Stomach (tissue), 9 donors: ENCODE measurements around the gene ZNF232. TPM values are rescaled to one million over a fixed set of nuclear protein-coding genes. Genes with fewer than 3 reads are reported as not detected.

Source experiments
- DNase-seq, 2 donors: peaks; one replicate each; pipeline versions ENCODE4 v3.0.0 to v3.0.0-alpha.2; 2013 to 2019
- H3K27ac ChIP-seq, 5 donors: fragments of 200-600 bp in 4 of 5; sonication (generic) in 4 of 5; one replicate each; pipeline ENCODE4 v1.5.1; 2013 to 2019; ENCODE audit warnings: mild to moderate bottlenecking in 1 of 5, moderate library complexity in 1 of 5
- H3K27me3 ChIP-seq, 3 donors: fragments of 200-600 bp; sonication (generic); one replicate each; pipeline ENCODE4 v1.5.1; 2017 to 2019; ENCODE audit warnings: mixed run types in 1 of 3
- H3K36me3 ChIP-seq, 4 donors: fragments of 200-600 bp; sonication (generic); 1 replicate in 3 of 4; 2 replicates in 1 of 4; pipeline ENCODE4 v1.5.1; 2016 to 2019
- H3K4me1 ChIP-seq, 4 donors: fragments of 200-600 bp; sonication (generic); one replicate each; pipeline ENCODE4 v1.5.1; 2016 to 2019
- H3K4me3 ChIP-seq, 4 donors: fragments of 200-600 bp; sonication (generic) in 3 of 4; one replicate each; pipeline ENCODE4 v1.5.1; 2016 to 2019; ENCODE audit warnings: mild to moderate bottlenecking in 1 of 4
- H3K9me3 ChIP-seq, 4 donors: fragments of 200-600 bp; sonication (generic); one replicate each; pipeline ENCODE4 v1.5.1; 2016 to 2019
- EP300 ChIP-seq: sonication (generic); formaldehyde crosslinking; IDR thresholded peaks from one replicate; pipeline ENCODE4 v1.6.1; 2017; ENCODE audit warnings: antibody characterized with exemption
- POLR2A ChIP-seq, 4 donors: fragments of 450-650 bp; IDR thresholded peaks; one replicate each; pipeline ENCODE4 v1.6.1; 2016; ENCODE audit warnings: antibody characterized with exemption in 4 of 4, control low read depth in 2 of 4, mild to moderate bottlenecking in 1 of 4, moderate library complexity in 1 of 4
- POLR2AphosphoS5 ChIP-seq, 3 donors: sonication (generic); formaldehyde crosslinking; IDR thresholded peaks; one replicate each; pipeline ENCODE4 v1.6.1; 2016; ENCODE audit warnings: antibody characterized with exemption in 3 of 3
- WGBS, 5 donors: extraction: QIAGEN DNeasy Blood & Tissue Kit in 3 of 5; methylation state at CpG; one replicate each; pipeline versions ENCODE4 v1.1.5 to v1.1.7; 2013 to 2018; 5-methylcytosine and 5-hydroxymethylcytosine counted together
- intact Hi-C: fragments of 100-400 bp; cut with DNase I; formaldehyde crosslinking; loops from one replicate; pipeline ENCODE4 v1.15.1; 2023; ENCODE audit warnings: low total_unique reads
- polyA plus RNA-seq, 3 donors: library from polyadenylated mRNA; stranded (reverse); fragments of 200-250 nt; gene quantifications; one replicate each; pipeline ENCODE4 v1.2.3, GENCODE V29; 2013
- small RNA-seq, 4 donors: library from RNA; depleted of rRNA; stranded (forward); fragments of <200 nt; gene quantifications; one replicate each; pipeline ENCODE3, GENCODE V24; 2016
- total RNA-seq, 5 donors: library from RNA; depleted of rRNA; stranded (reverse); fragments of >200 nt; gene quantifications; one replicate each; pipeline versions ENCODE4 v1.1.0 to v1.2.3, GENCODE V29; 2014 to 2016
- TF ChIP-seq, protein P1 (sequence below), 7 experiments: fragments of 450-650 bp in 4 of 7; fragments of 200-600 bp in 3 of 7; sonication (generic) in 3 of 7; IDR thresholded peaks; one replicate each; pipeline ENCODE4 v1.5.1; 2016 to 2019; ENCODE audit warnings: antibody characterized with exemption in 7 of 7, control low read depth in 2 of 7, mild to moderate bottlenecking in 1 of 7
- donor health status: healthy with polysubstance abuse.
- donor health status: Bipolar disorder and iron deficiency.
- donor health status: healthy.

ZNF232 gene
- total and polyA plus RNA-seq, 8 donors = 0.58 to 11.8 (median 7.3) TPM

DNA sequence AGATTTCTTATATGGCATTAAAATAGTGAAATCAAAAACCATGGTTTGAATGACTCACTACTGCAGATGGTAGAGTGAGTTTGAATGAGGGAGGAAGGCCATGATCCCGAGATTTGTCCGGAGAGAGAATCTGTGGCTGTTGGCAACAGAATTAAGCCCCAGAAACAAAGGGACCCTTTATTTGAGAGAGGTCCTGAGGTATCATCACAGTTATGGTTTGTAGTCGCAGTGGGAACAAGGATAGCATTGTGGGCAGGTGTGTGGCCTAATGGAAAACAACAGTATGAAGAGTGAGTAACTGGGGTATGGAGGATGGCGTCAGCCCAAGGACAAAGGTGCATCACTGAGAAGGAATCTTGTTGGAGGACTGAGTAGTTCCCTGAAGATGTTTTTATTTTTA lies 42.0 kb downstream of the ZNF232 start:
- intact Hi-C loops = loop anchor here (10.0 kb wide), 2 partner anchors 95 to 155 kb away; no protein-coding TSS in a partner anchor
- TF ChIP-seq POLR2AphosphoS5 (IDR thresholded peaks at IDR 0.05) (no peak), EP300 (no peak), POLR2A (IDR thresholded peaks at IDR 0.05) (no peak)
- TF ChIP-seq, protein P1, sequence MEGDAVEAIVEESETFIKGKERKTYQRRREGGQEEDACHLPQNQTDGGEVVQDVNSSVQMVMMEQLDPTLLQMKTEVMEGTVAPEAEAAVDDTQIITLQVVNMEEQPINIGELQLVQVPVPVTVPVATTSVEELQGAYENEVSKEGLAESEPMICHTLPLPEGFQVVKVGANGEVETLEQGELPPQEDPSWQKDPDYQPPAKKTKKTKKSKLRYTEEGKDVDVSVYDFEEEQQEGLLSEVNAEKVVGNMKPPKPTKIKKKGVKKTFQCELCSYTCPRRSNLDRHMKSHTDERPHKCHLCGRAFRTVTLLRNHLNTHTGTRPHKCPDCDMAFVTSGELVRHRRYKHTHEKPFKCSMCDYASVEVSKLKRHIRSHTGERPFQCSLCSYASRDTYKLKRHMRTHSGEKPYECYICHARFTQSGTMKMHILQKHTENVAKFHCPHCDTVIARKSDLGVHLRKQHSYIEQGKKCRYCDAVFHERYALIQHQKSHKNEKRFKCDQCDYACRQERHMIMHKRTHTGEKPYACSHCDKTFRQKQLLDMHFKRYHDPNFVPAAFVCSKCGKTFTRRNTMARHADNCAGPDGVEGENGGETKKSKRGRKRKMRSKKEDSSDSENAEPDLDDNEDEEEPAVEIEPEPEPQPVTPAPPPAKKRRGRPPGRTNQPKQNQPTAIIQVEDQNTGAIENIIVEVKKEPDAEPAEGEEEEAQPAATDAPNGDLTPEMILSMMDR (IDR thresholded peaks at IDR 0.05) = no peak
- 79 to 95% (median 91%) methylated on average over 4 of the region's 4 CpGs for WGBS, 5 donors
- DNase-seq = no peak
- H3K36me3 ChIP-seq = no peaks in the 10 kb centered on the region
- H3K9me3 ChIP-seq = no peaks in the 10 kb centered on the region
- H3K4me1 ChIP-seq = no peaks in the 10 kb centered on the region
- no peak overlapping the region for H3K4me3 ChIP-seq
- no peaks in the 10 kb centered on the region for H3K27me3 ChIP-seq
- no peak overlapping the region for H3K27ac ChIP-seq

DNA sequence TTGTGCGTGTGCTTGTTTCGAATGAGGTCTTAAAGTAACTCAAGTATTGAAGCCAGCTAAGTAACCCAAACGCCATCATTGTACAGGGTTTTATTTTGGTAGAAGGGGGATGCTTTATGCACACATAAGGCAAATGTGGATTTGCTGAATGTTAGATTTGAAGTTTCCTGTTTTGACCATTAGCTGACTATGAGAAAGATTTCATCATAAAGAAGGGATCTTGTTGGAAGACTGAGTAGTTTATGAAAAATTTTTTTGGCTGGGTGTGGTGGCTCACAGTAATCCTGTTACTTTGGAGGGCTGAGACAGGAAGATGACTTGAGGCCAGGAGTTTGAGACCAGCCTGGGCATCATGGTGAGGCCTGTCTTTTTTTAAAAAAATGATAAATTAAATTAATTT lies 43.4 kb downstream of the ZNF232 start:
- H3K4me1 ChIP-seq = no peaks in the 10 kb centered on the region
- no peaks in the 10 kb centered on the region for H3K27me3 ChIP-seq
- no peak overlapping the region for H3K4me3 ChIP-seq
- intact Hi-C loops = loop anchor here (10.0 kb wide), 2 partner anchors 93 to 153 kb away; no protein-coding TSS in a partner anchor
- no peak for TF ChIP-seq POLR2AphosphoS5 (IDR thresholded peaks at IDR 0.05)
- TF ChIP-seq EP300 = no peak
- no peak for TF ChIP-seq POLR2A (IDR thresholded peaks at IDR 0.05)
- TF ChIP-seq, protein P1 (IDR thresholded peaks at IDR 0.05) = no peak
- no peaks in the 10 kb centered on the region for H3K9me3 ChIP-seq
- 90 to 95% (median 94%) methylated on average over 3 of the region's 3 CpGs for WGBS, 5 donors
- no peaks in the 10 kb centered on the region for H3K36me3 ChIP-seq
- H3K27ac ChIP-seq = no peak overlapping the region
- DNase-seq = no peak

DNA sequence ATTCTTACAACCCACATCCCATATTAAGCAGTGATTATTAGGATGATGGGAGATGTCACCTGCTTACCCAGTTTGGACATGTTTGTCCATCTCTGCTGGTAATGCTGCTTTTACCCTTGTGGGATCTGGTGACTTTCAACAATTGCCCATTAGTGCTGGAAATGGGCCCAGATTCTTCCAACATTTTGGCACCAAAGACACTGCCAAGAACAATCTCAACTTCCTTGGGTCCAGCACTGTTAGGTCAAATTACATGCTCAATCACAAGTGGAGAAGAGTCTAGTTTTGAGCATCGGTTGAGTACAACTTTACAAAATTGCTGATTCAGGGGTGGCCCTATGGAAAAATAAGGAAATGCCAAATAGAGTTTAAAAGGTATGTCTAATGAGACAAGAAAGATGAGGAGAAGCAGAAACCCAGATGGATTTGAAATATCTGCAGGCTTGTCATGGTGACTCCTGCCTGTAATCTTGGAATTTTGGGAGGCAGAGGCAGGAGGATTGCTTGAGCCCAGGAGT lies 46.4 kb downstream of the ZNF232 start:
- WGBS, 5 donors = 58 to 77% (median 65%) methylated on average over 1 of the region's 1 CpG
- H3K4me3 ChIP-seq = no peak overlapping the region
- intact Hi-C loops = loop anchor here (10.0 kb wide), 2 partner anchors 90 to 150 kb away; no protein-coding TSS in a partner anchor
- no peaks in the 10 kb centered on the region for H3K36me3 ChIP-seq
- TF ChIP-seq, protein P1 (IDR thresholded peaks at IDR 0.05) = no peak
- no peak for TF ChIP-seq POLR2AphosphoS5 (IDR thresholded peaks at IDR 0.05)
- H3K4me1 ChIP-seq = no peaks in the 10 kb centered on the region
- no peaks in the 10 kb centered on the region for H3K9me3 ChIP-seq
- no peaks in the 10 kb centered on the region for H3K27me3 ChIP-seq
- no peak overlapping the region for H3K27ac ChIP-seq
- DNase-seq = no peak

Small RNAs within 50 kb of the gene (small RNA-seq; reads per million reads assigned to genes)
- 0 reads per million in 4 donors for gene AC012146.4

Other genes with a start within 250 kb of the ZNF232 start
- gene C17orf107, start 212.3 kb downstream of the ZNF232 start, total RNA-seq = 1 to 10 TPM in 4 of 5 donors, not detected in 1; 1.4 to 6.6 (median 2.9) TPM
- gene C17orf107, start 212.3 kb downstream of the ZNF232 start, polyA plus RNA-seq = 1 to 10 TPM in 2 of 3 donors, under 1 TPM in 1; 0.75 to 3.2 (median 2.4) TPM
- 1 to 10 TPM in 1 of 5 donors, under 1 TPM in 1, not detected in 3; 0.45 to 2.0 TPM for gene CHRNE, start 208.8 kb downstream of the ZNF232 start, total RNA-seq
- 1 to 10 TPM in 1 of 3 donors, under 1 TPM in 2; 0.43 to 1.2 (median 0.93) TPM for gene CHRNE, start 208.8 kb downstream of the ZNF232 start, polyA plus RNA-seq
- not detected for gene GP1BA, start 179.6 kb downstream of the ZNF232 start, total RNA-seq
- under 1 TPM in 1 of 3 donors, not detected in 2; 0.05 TPM for gene GP1BA, start 179.6 kb downstream of the ZNF232 start, polyA plus RNA-seq
- 10 to 100 TPM; 25.2 to 73.5 (median 43.2) TPM for gene SLC25A11, start 171.8 kb downstream of the ZNF232 start, total RNA-seq
- gene SLC25A11, start 171.8 kb downstream of the ZNF232 start, polyA plus RNA-seq = 10 to 100 TPM; 29.1 to 45.6 (median 40.9) TPM
- 10 to 100 TPM in 4 of 5 donors, 1 to 10 TPM in 1; 8.8 to 57.1 (median 33.9) TPM for gene RNF167, start 171.6 kb downstream of the ZNF232 start, total RNA-seq
- 100 to 1,000 TPM in 2 of 3 donors, 10 to 100 TPM in 1; 73.3 to 134 (median 112) TPM for gene RNF167, start 171.6 kb downstream of the ZNF232 start, polyA plus RNA-seq
- 100 to 1,000 TPM; 218 to 690 (median 514) TPM for gene PFN1, start 163.3 kb downstream of the ZNF232 start, total RNA-seq
- gene PFN1, start 163.3 kb downstream of the ZNF232 start, polyA plus RNA-seq = 100 to 1,000 TPM; 587 to 789 (median 610) TPM
- gene ENO3, start 160.8 kb downstream of the ZNF232 start, total RNA-seq = 10 to 100 TPM in 1 of 5 donors, 1 to 10 TPM in 3, not detected in 1; 1.8 to 12.1 (median 5.8) TPM
- 10 to 100 TPM in 1 of 3 donors, 1 to 10 TPM in 2; 6.6 to 11.3 (median 10.0) TPM for gene ENO3, start 160.8 kb downstream of the ZNF232 start, polyA plus RNA-seq
- gene SPAG7, start 144.1 kb downstream of the ZNF232 start, total RNA-seq = 100 to 1,000 TPM in 1 of 5 donors, 10 to 100 TPM in 4; 17.5 to 133 (median 51.8) TPM
- 10 to 100 TPM; 76.4 to 85.8 (median 78.5) TPM for gene SPAG7, start 144.1 kb downstream of the ZNF232 start, polyA plus RNA-seq
- 100 to 1,000 TPM in 2 of 5 donors, 10 to 100 TPM in 2, 1 to 10 TPM in 1; 8.1 to 202 (median 82.1) TPM for gene CAMTA2, start 124.2 kb downstream of the ZNF232 start, total RNA-seq
- 10 to 100 TPM; 28.0 to 52.7 (median 41.4) TPM for gene CAMTA2, start 124.2 kb downstream of the ZNF232 start, polyA plus RNA-seq
- gene INCA1, start 114.4 kb downstream of the ZNF232 start, total RNA-seq = 1 to 10 TPM in 2 of 5 donors, not detected in 3; 1.3 to 6.1 TPM
- gene INCA1, start 114.4 kb downstream of the ZNF232 start, polyA plus RNA-seq = 1 to 10 TPM; 1.4 to 2.7 (median 1.6) TPM
- 100 to 1,000 TPM in 2 of 5 donors, 10 to 100 TPM in 3; 47.5 to 334 (median 94.8) TPM for gene KIF1C, start 113.9 kb downstream of the ZNF232 start, total RNA-seq
- 100 to 1,000 TPM in 1 of 3 donors, 10 to 100 TPM in 2; 33.4 to 130 (median 70.3) TPM for gene KIF1C, start 113.9 kb downstream of the ZNF232 start, polyA plus RNA-seq
- not detected for gene SLC52A1, start 76.5 kb downstream of the ZNF232 start, total RNA-seq
- gene SLC52A1, start 76.5 kb downstream of the ZNF232 start, polyA plus RNA-seq = 1 to 10 TPM in 1 of 3 donors, not detected in 2; 1.0 TPM
- gene ZFP3, start 33.4 kb downstream of the ZNF232 start, total RNA-seq = 10 to 100 TPM in 1 of 5 donors, 1 to 10 TPM in 4; 2.9 to 15.2 (median 6.6) TPM
- gene ZFP3, start 33.4 kb downstream of the ZNF232 start, polyA plus RNA-seq = 1 to 10 TPM; 1.7 to 2.6 (median 1.7) TPM
- gene USP6, start 4.2 kb upstream of the ZNF232 start, total RNA-seq = under 1 TPM in 2 of 5 donors, not detected in 3; 0.18 to 0.45 TPM
- gene USP6, start 4.2 kb upstream of the ZNF232 start, polyA plus RNA-seq = under 1 TPM in 1 of 3 donors, not detected in 2; 0.05 TPM
- gene ZNF594, start 80.0 kb upstream of the ZNF232 start, total RNA-seq = 10 to 100 TPM in 2 of 5 donors, 1 to 10 TPM in 3; 5.8 to 73.5 (median 10.0) TPM
- 1 to 10 TPM in 1 of 3 donors, under 1 TPM in 1, not detected in 1; 0.56 to 1.1 TPM for gene ZNF594, start 80.0 kb upstream of the ZNF232 start, polyA plus RNA-seq
- 1 to 10 TPM in 1 of 5 donors, under 1 TPM in 1, not detected in 3; 0.72 to 1.1 TPM for gene SCIMP, start 123.0 kb upstream of the ZNF232 start, total RNA-seq
- gene SCIMP, start 123.0 kb upstream of the ZNF232 start, polyA plus RNA-seq = 1 to 10 TPM in 1 of 3 donors, under 1 TPM in 1, not detected in 1; 0.62 to 2.1 TPM
- 10 to 100 TPM; 14.0 to 89.7 (median 44.9) TPM for gene RABEP1, start 170.4 kb upstream of the ZNF232 start, total RNA-seq
- gene RABEP1, start 170.4 kb upstream of the ZNF232 start, polyA plus RNA-seq = 10 to 100 TPM; 12.1 to 15.5 (median 15.3) TPM